Stimulated activated naive CD8-positive, alpha-beta T cell treated with anti-CD3 and anti-CD28 coated beads, Interleukin-15, amount 100 ng/mL, for 72 hours (primary cell): ENCODE data around the gene SPHK2.
A peak's percentile ranks its signal among the peaks of the same experiment; 100 is the strongest.

Experiments used
- ATAC-seq: fragments of 150-1000 bp; cut with Tn5 transposase; 2 replicates; pipeline ENCODE4 v1.10.0; 2021; ENCODE audit warnings: mild to moderate bottlenecking, moderate library complexity
- DNase-seq, 2 donors: peaks; one replicate each; pipeline ENCODE4 v3.0.0; 2021 to 2022
- H3K27ac Mint-ChIP-seq, 2 donors: one replicate each; pipeline ENCODE4 v1.8.0; 2022; ENCODE audit warnings: mild to moderate bottlenecking in 2 of 2, mixed read lengths in 2 of 2, moderate library complexity in 2 of 2
- H3K27me3 Mint-ChIP-seq: one replicate; pipeline ENCODE4 v1.8.0; 2022; ENCODE audit warnings: mixed read lengths
- H3K4me1 Mint-ChIP-seq: one replicate; pipeline ENCODE4 v1.8.0; 2022; ENCODE audit warnings: mild to moderate bottlenecking, mixed read lengths
- H3K4me3 Mint-ChIP-seq, 2 donors: one replicate each; pipeline ENCODE4 v1.8.0; 2022; ENCODE audit warnings: mild to moderate bottlenecking in 2 of 2, mixed read lengths in 2 of 2, moderate library complexity in 1 of 2
- H3K9me3 Mint-ChIP-seq, 2 donors: one replicate each; pipeline ENCODE4 v1.8.0; 2022; ENCODE audit warnings: mixed read lengths in 2 of 2

SPHK2 gene

GRCh38 chr19:48596679-48597465, 22.4 kb upstream of the SPHK2 start:
- Mint-ChIP-seq H3K4me3 (peak overlapping the region; percentile 56 to 67), H3K27me3 (no peaks in the 10 kb centered on the region), H3K27ac (peak overlapping the region in 1 of 2 donors; percentile 97), H3K4me1 (peaks cover 18% of the 10 kb centered on the region), H3K9me3 (no peaks in the 10 kb centered on the region)
- DNase-seq: no peak
- peak; percentile 74 for ATAC-seq

DNA sequence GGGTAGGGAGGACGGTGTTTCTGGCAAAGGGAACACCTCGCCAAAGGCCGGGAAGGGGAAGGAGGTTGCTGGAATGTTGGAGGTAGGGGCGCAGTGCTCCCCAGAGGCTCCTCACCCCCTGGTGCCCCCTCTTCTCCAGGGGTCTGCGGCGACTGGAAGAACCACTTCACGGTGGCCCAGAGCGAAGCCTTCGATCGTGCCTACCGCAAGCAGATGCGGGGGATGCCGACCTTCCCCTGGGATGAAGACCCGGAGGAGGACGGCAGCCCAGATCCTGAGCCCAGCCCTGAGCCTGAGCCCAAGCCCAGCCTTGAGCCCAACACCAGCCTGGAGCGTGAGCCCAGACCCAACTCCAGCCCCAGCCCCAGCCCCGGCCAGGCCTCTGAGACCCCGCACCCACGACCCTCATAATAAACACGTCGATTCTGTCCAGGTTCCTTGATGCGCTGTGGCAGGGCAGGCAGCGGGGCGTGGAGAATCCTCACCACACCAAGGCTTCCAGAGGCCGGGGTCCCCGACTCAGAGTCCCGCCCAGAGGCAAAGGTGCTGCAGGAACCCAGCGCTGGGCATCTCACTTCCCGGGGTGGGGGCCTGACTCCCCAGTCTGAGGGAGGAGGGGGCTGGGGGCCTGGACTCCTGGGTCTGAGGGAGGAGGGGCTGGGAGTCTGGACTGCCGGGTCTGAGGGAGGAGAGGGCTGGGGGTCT, 20.2 kb upstream of the SPHK2 start:
- ATAC-seq (no peak), DNase-seq (no peak)
- H3K4me3 Mint-ChIP-seq: no peak overlapping the region
- H3K9me3 Mint-ChIP-seq: no peaks in the 10 kb centered on the region
- H3K27me3 Mint-ChIP-seq: no peaks in the 10 kb centered on the region
- peaks cover 6% of the 10 kb centered on the region for H3K4me1 Mint-ChIP-seq
- H3K27ac Mint-ChIP-seq: no peak overlapping the region

DNA sequence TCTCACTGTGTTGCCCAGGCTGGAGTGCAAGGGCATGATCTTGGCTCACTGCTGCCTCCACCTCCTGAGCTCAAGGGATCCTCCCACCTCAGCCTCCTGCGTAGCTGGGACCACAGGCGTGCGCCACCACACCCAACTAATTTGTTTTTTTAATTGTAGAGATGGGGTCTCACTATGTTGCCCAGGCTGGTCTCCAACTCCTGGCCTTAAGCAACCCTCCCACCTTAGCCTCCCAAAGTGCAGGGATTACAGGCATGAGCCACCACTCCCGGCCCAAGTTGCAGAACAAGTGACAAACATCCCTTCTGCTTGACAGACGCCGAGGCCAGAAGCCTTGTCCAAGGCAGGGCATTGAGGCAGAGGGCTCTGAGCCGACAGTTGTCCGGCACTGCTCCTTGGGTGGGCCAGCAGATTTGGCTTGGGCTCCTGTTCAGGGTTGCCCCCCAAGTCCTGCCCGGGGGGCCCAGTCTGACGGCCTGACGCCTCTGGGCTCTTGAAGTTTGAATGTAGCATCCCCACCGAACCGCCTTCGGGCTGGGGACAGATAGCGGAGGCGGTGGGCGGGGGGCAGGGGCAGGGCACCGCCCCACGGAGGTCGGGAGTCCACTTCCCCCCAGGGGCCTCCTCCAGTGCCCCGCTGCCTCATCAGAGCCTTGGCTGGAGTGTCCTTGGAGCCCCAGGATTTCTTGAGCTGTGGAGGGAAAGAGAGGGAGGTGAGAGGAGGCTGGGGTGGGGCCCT, 18.5 kb upstream of the SPHK2 start:
- ATAC-seq: no peak
- H3K27me3 Mint-ChIP-seq: no peaks in the 10 kb centered on the region
- no peaks in the 10 kb centered on the region for H3K4me1 Mint-ChIP-seq
- H3K27ac Mint-ChIP-seq: peak overlapping the region in 1 of 2 donors; percentile 59
- no peak overlapping the region for H3K4me3 Mint-ChIP-seq
- DNase-seq: no peak
- no peaks in the 10 kb centered on the region for H3K9me3 Mint-ChIP-seq

- Mint-ChIP-seq H3K27ac (no peak overlapping the region), H3K27me3 (no peaks in the 10 kb centered on the region), H3K9me3 (no peaks in the 10 kb centered on the region), H3K4me3 (no peak overlapping the region), H3K4me1 (no peaks in the 10 kb centered on the region)
- DNase-seq (no peak), ATAC-seq (no peak)
Observed at GRCh38 chr19:48603001-48603400, 16.3 kb upstream of the SPHK2 start.

GRCh38 chr19:48603449-48603848, 15.9 kb upstream of the SPHK2 start:
- H3K4me1 Mint-ChIP-seq: no peaks in the 10 kb centered on the region
- H3K9me3 Mint-ChIP-seq: no peaks in the 10 kb centered on the region
- no peak overlapping the region for H3K4me3 Mint-ChIP-seq
- no peaks in the 10 kb centered on the region for H3K27me3 Mint-ChIP-seq
- DNase-seq (no peak), ATAC-seq (peak; percentile 52)
- no peak overlapping the region for H3K27ac Mint-ChIP-seq

GRCh38 chr19:48603850-48604249, 15.5 kb upstream of the SPHK2 start:
- H3K27me3 Mint-ChIP-seq: no peaks in the 10 kb centered on the region
- H3K9me3 Mint-ChIP-seq: no peaks in the 10 kb centered on the region
- H3K27ac Mint-ChIP-seq: no peak overlapping the region
- no peak for DNase-seq
- ATAC-seq: peak; percentile 8
- H3K4me1 Mint-ChIP-seq: peaks cover 3% of the 10 kb centered on the region
- H3K4me3 Mint-ChIP-seq: no peak overlapping the region

DNA sequence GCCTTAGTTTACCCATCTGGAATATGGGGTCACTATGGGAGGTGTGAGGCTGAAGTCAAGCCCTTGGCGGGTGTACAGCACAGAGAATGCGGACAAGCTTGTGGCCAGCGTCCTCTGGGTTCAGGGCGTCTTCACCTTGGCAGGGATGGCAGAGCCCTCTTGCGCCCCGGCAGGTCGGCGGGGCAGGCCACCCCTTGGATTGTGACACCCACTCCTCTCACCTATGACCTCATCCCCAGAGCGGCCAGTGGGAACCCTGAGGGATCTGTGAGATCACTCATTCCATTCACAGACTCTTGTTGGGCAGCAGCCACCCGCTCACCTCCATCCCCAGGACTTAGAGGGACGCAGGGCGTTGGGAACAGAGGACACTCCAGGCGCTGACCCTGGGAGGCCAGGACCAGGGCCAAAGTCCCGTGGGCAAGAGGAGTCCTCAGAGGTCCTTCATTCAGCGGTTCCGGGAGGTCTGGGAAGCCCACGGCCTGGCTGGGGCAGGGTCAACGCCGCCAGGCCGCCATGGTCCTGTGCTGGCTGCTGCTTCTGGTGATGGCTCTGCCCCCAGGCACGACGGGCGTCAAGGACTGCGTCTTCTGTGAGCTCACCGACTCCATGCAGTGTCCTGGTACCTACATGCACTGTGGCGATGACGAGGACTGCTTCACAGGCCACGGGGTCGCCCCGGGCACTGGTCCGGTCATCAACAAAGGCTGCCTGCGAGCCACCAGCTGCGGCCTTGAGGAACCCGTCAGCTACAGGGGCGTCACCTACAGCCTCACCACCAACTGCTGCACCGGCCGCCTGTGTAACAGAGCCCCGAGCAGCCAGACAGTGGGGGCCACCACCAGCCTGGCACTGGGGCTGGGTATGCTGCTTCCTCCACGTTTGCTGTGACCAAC, 12.6 kb upstream of the SPHK2 start, which contains the start of gene SPACA4:
SPACA4 (plus strand) TSS at position 280 of the 896 bp plus-strand sequence; CDS start at position 517, 237 bp downstream.
- DNase-seq (no peak), ATAC-seq (no peak)
- no peak within 1 kb of the TSS for H3K27ac Mint-ChIP-seq
- H3K4me3 Mint-ChIP-seq: no peak within 1 kb of the TSS
- H3K9me3 Mint-ChIP-seq: no peaks in the 10 kb centered on the region
- peaks cover 10% of the 10 kb centered on the region for H3K4me1 Mint-ChIP-seq
- no peaks in the 10 kb centered on the region for H3K27me3 Mint-ChIP-seq

- H3K27me3 Mint-ChIP-seq: no peaks in the 10 kb centered on the region
- ATAC-seq (no peak), DNase-seq (no peak)
- no peak overlapping the region for H3K27ac Mint-ChIP-seq
- H3K4me1 Mint-ChIP-seq: peaks cover 10% of the 10 kb centered on the region
- no peak overlapping the region for H3K4me3 Mint-ChIP-seq
- H3K9me3 Mint-ChIP-seq: no peaks in the 10 kb centered on the region
Observed at GRCh38 chr19:48607359-48607755, 11.9 kb upstream of the SPHK2 start.

DNA sequence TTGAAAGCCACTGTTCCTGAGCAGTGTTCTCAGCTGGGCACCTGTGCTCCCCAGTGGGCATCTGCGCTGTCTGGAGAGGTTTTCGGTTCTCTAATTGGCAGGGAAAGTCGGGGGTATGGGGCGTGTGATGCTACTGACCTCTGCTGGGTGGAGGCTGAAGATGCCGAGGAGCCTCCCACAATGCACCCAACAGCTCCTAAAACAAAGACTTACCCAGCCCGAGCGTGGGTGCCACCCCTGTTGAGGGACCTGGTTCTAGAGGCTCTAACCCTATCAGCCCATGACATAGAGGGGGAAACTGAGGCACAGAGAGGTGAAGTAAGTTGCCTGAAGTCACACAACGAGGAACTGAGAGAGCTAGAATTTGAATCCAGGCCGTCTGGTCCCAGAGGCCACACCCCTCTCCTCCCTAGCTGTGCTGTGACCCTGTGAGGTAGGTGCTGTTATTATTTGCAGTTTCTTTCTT, 10.5 kb upstream of the SPHK2 start:
- peak; percentile 45 to 53 for DNase-seq
- Mint-ChIP-seq H3K4me1 (peaks cover 10% of the 10 kb centered on the region), H3K27me3 (no peaks in the 10 kb centered on the region), H3K27ac (peak overlapping the region in 1 of 2 donors; percentile 86), H3K4me3 (peak overlapping the region in 1 of 2 donors; percentile 25), H3K9me3 (no peaks in the 10 kb centered on the region)
- ATAC-seq: peak; percentile 82

DNA sequence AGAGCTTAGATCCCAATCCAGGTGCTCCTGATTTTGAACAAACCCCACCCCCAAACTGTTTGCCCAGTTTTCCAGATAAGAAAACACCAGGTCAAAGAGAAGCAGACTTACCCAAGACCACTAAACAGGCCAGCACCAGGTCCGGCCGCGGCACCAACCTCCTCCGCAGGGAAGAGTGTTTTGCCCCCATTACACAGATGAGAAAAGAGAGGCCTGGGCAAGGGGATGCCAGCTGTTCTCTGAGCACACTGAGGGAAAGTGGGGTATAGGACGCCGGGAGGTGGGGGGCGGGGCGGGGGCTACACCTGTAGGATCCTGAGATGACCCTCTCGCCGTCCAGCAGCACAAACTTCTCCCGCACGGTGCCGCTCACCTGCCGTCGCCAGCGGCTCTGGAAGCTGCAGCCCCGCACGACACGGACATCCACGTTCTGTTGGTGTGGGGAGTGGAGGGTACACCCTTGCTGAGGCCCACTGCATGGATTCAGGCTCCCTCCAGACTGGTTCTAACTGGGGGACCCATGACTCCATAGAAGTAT, 9.7 kb upstream of the SPHK2 start:
- ATAC-seq (no peak), DNase-seq (no peak)
- H3K9me3 Mint-ChIP-seq: no peaks in the 10 kb centered on the region
- peaks cover 16% of the 10 kb centered on the region for H3K4me1 Mint-ChIP-seq
- no peak overlapping the region for H3K27ac Mint-ChIP-seq
- no peak overlapping the region for H3K4me3 Mint-ChIP-seq
- no peaks in the 10 kb centered on the region for H3K27me3 Mint-ChIP-seq

- Mint-ChIP-seq H3K27ac (peak overlapping the region in 1 of 2 donors; percentile 71), H3K27me3 (no peaks in the 10 kb centered on the region), H3K4me1 (peaks cover 36% of the 10 kb centered on the region), H3K4me3 (no peak overlapping the region), H3K9me3 (no peaks in the 10 kb centered on the region)
- DNase-seq (no peak), ATAC-seq (no peak)
Observed at GRCh38 chr19:48611872-48612271, 7.4 kb upstream of the SPHK2 start.

DNA sequence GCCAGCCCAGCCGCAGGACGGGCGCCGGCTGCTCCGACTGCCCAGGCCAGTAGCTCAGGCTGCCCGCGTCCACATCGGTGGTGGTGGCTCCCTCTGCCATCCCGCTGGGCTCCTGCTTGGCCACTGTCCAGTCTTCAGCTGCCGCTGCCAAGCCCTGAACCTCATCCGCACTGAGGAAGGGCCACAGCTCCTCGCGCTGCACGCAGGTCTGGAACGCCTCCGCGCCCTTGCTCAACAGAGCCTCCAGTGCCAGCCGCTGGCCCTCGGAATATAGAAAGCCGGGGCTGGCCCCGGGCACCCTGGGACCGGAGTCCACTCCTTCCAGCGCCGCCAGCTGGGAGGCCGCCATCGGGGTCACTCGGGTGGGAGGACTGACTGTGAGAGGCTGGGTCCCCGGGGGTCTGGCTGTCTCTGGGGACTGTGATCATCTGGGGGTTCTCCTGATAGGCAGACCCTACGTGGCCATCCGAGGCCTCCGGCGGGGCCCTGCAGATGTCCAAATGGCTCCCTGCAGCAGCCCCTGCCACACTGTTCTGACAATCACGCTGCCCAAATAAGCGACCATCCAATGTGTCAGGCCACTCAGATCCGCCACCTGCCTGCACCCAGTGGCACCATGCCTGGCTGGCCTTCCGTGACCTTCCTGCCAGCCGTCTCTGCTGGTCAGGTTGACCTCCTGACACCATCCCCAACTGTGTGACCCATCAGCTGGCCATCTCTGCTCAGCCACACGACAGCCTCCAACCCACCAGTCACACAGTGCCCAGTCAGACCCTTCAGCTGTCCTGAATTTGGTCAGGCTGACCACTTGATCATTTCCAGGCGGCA, 6.1 kb upstream of the SPHK2 start:
- Mint-ChIP-seq H3K27me3 (no peaks in the 10 kb centered on the region), H3K27ac (peak overlapping the region; percentile 25 to 95), H3K4me1 (peaks cover 47% of the 10 kb centered on the region), H3K9me3 (no peaks in the 10 kb centered on the region), H3K4me3 (no peak overlapping the region)
- peak; percentile 3 for ATAC-seq
- DNase-seq: no peak

- ATAC-seq: peak; percentile 0
- Mint-ChIP-seq H3K4me3 (peak overlapping the region in 1 of 2 donors; percentile 6), H3K27me3 (no peaks in the 10 kb centered on the region), H3K27ac (peak overlapping the region; percentile 25 to 95), H3K4me1 (peaks cover 49% of the 10 kb centered on the region), H3K9me3 (no peaks in the 10 kb centered on the region)
- DNase-seq: no peak
Observed at GRCh38 chr19:48613852-48614435, 5.4 kb upstream of the SPHK2 start.
